GM06990 (cell line): ENCODE measurements around the gene DYSF.

Experiments
- DNase-seq: peaks from one replicate; pipeline ENCODE4 v3.0.0-alpha.2; 2011; ENCODE audit not compliant: insufficient read length; ENCODE audit errors: extremely low read depth
- H3K27me3 ChIP-seq: replicated peaks from 2 replicates; pipeline ENCODE4 v1.6.0; 2011; ENCODE audit warnings: low read length; ENCODE audit not compliant: control insufficient read depth, insufficient read depth
- H3K36me3 ChIP-seq: 2 replicates; pipeline ENCODE4 v1.5.1; 2011; ENCODE audit warnings: low read length; ENCODE audit not compliant: control insufficient read depth, insufficient read depth
- H3K4me3 ChIP-seq: replicated peaks from 2 replicates; pipeline ENCODE4 v1.5.1; 2011; ENCODE audit warnings: low read depth, mild to moderate bottlenecking, control low read depth, low read length
- CTCF ChIP-seq: IDR thresholded peaks from 2 replicates; pipeline ENCODE4 v1.5.1; 2011; ENCODE audit warnings: low read length, control low read depth, mild to moderate bottlenecking, inconsistent platforms; ENCODE audit not compliant: insufficient read depth, poor library complexity, severe bottlenecking

Gene DYSF

GRCh38 chr2:71534826-71535225, 81.5 kb downstream of the DYSF start:
- H3K27me3 ChIP-seq = no peaks in the 10 kb centered on the region; the same call in none of the 2 replicates
- TF ChIP-seq CTCF = no peak
- no peak for DNase-seq
- no peak overlapping the region for H3K4me3 ChIP-seq
- H3K36me3 ChIP-seq = no peaks in the 10 kb centered on the region

GRCh38 chr2:71535526-71535925, 82.2 kb downstream of the DYSF start:
- no peak overlapping the region for H3K4me3 ChIP-seq
- DNase-seq = no peak
- H3K36me3 ChIP-seq = no peaks in the 10 kb centered on the region
- no peak for TF ChIP-seq CTCF
- no peaks in the 10 kb centered on the region; the same call in none of the 2 replicates for H3K27me3 ChIP-seq

- DNase-seq = no peak
- Histone ChIP-seq H3K27me3 (no peaks in the 10 kb centered on the region; the same call in none of the 2 replicates), H3K4me3 (no peak overlapping the region), H3K36me3 (no peaks in the 10 kb centered on the region)
- no peak for TF ChIP-seq CTCF
These were observed 82.9 kb downstream of the DYSF start for GRCh38 chr2:71536226-71536671.

- no peaks in the 10 kb centered on the region for H3K36me3 ChIP-seq
- no peak for TF ChIP-seq CTCF
- no peak overlapping the region for H3K4me3 ChIP-seq
- H3K27me3 ChIP-seq = no peaks in the 10 kb centered on the region
- DNase-seq = no peak
These were observed 84.9 kb downstream of the DYSF start for GRCh38 chr2:71538241-71538640.

GRCh38 chr2:71538656-71539265, 85.4 kb downstream of the DYSF start:
- Histone ChIP-seq H3K27me3 (no peaks in the 10 kb centered on the region), H3K36me3 (no peaks in the 10 kb centered on the region), H3K4me3 (no peak overlapping the region)
- no peak for DNase-seq
- no peak for TF ChIP-seq CTCF

GRCh38 chr2:71540818-71541217, 87.5 kb downstream of the DYSF start:
- DNase-seq = no peak
- H3K4me3 ChIP-seq = no peak overlapping the region
- no peak for TF ChIP-seq CTCF
- H3K27me3 ChIP-seq = no peaks in the 10 kb centered on the region; the same call in 1 of the 2 replicates
- H3K36me3 ChIP-seq = no peaks in the 10 kb centered on the region
